Epithelial cell of esophagus (primary cell): ENCODE results near the gene EHHADH.
"Not testable (repeated sequence)": the region's sequence is repeated elsewhere in the genome, so short reads cannot be mapped to it uniquely, and the experiment has no call there.

Experiments
- DNase-seq: peaks from one replicate; pipeline ENCODE4 v3.0.0; 2010; ENCODE audit warnings: low read depth
- H3K4me3 ChIP-seq: 2 replicates; pipeline ENCODE4 v1.5.1; 2011; ENCODE audit warnings: mild to moderate bottlenecking, low read length, control low read depth
- TF ChIP-seq, protein P1 (sequence below): IDR thresholded peaks from 2 replicates; pipeline ENCODE4 v1.5.1; 2011; ENCODE audit warnings: low read depth, mild to moderate bottlenecking, low read length, control low read depth, inconsistent platforms; ENCODE audit not compliant: insufficient read depth; ENCODE audit errors: missing control alignments

Gene EHHADH

DNA sequence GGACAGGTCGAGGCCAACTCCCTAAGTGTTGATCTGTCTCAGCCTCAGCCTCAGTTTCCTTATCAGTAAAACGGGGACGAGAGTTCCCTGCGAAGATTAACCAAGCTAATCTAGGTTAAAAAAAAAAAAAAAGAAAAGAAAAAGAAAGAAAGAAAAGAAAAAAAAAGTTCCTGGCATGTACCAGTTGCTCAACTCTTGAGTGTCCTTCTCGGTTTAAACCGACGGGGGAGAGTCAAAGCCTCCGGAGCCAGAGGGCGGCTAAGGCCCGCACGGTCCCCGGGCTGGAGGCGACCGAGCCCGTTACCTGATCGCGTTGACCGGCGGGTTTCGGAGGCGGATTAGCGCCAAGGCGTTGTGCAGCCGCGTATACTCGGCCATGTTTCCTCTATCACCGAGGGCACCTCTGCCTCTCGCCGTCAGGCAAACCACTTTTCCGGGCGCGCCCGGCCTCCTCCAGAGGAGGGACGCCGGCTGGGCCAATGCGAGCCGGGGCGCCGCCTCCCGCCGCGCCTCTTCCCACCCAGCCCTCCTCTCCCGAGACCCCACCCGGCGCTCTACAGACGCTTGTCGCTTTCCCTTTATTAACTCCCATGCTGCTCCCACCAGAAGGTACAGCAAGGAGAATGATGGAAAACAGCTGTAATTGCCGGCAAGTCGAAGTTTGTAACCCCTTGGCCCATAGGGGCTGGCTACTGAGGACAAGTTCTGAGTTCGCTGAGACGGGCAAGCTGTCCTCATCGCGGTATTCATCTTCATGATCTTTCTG is at the start of gene EHHADH:
EHHADH (minus strand) TSS at position 405 of the 766 bp plus-strand sequence; CDS start at position 378, 27 bp downstream.
- TF ChIP-seq, protein P1, sequence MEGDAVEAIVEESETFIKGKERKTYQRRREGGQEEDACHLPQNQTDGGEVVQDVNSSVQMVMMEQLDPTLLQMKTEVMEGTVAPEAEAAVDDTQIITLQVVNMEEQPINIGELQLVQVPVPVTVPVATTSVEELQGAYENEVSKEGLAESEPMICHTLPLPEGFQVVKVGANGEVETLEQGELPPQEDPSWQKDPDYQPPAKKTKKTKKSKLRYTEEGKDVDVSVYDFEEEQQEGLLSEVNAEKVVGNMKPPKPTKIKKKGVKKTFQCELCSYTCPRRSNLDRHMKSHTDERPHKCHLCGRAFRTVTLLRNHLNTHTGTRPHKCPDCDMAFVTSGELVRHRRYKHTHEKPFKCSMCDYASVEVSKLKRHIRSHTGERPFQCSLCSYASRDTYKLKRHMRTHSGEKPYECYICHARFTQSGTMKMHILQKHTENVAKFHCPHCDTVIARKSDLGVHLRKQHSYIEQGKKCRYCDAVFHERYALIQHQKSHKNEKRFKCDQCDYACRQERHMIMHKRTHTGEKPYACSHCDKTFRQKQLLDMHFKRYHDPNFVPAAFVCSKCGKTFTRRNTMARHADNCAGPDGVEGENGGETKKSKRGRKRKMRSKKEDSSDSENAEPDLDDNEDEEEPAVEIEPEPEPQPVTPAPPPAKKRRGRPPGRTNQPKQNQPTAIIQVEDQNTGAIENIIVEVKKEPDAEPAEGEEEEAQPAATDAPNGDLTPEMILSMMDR: peak; percentile 8
- H3K4me3 ChIP-seq: peak within 1 kb of the TSS; percentile 57
- peak; percentile 77 for DNase-seq

DNA sequence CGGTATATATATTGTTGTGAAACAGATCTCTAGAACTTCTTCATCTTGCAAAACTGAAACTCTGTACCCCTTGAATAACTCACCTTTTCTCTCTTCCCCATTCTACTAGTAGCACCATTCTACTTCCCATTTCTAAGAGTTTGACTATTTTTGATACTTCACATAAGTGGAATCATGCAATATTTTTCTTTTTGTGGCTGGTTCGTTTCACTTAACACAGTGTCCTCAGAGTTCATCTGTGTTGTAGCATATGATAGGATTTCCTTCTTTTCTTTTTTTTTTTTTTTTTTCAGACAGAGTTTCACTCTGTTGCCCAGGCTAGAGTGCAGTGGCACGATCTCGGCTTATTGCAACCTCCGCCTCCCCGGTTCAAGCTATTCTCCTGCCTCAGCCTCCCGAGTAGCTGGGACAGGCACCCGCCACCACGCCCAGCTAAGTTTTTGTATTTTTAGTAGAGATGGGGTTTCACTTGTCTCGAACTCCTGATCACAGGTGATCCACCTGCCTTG is 46.1 kb upstream of the EHHADH start:
- not testable (repeated sequence) for H3K4me3 ChIP-seq, DNase-seq

DNA sequence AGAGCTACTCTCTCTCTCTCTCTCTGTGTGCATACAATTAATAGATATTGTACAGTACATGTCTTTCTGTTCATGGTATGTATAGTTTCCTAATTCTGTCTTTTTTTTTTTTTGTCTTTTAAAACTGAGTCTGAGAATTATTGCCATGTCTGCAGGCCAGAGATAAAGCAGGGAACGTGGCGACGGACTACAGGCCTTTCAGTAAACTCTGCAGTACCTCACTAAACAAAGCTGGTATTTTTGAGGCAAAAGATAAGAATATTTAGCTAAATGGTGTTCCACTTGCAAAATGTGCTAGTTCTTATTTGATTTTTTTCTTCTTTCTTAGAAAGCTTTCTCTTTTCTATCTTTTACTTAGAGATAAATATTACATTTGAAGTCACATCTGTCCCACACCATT is 44.0 kb upstream of the EHHADH start:
- no peak for DNase-seq
- TF ChIP-seq, protein P1: no peak
- H3K4me3 ChIP-seq: no peak overlapping the region

DNA sequence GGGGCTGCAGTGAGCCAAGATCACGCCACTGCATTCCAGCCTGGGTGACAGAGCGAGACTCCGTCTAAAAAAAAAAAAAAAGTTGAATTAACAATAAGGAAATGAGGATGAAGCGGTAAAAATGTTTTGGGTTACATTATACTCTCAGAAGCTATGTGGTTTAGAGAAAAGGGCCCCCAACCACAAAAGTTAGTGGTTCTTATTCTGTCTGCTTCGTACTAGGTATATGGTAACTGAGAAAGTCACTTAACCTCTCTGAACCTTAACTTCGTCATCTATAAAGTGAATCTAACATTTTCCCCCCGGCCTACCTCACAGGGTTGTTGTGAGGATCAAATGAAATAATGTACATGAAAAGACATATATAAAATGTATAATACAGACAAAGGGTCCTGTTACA is 38.4 kb upstream of the EHHADH start:
- no peak overlapping the region for H3K4me3 ChIP-seq
- TF ChIP-seq, protein P1: no peak
- DNase-seq: no peak

DNA sequence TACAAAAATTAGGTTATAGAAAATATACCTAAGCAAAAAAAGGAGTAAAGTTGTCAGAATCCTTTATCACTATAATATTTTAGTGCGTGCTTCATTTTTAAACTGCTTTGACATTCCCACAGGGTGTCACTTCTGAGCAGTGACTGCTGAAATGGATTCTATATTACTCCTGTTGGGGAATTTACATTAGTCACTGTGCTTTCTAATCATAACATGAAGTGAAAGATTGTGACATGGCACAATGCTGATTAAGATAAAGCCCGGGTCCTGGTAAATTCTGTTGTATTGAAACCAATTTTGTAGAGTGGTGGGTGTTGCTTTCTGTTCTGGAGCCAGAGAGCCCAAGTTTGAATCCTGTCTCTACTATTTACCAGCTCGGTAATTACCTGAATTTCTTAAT is 36.4 kb upstream of the EHHADH start:
- no peak overlapping the region for H3K4me3 ChIP-seq
- TF ChIP-seq, protein P1: no peak

DNA sequence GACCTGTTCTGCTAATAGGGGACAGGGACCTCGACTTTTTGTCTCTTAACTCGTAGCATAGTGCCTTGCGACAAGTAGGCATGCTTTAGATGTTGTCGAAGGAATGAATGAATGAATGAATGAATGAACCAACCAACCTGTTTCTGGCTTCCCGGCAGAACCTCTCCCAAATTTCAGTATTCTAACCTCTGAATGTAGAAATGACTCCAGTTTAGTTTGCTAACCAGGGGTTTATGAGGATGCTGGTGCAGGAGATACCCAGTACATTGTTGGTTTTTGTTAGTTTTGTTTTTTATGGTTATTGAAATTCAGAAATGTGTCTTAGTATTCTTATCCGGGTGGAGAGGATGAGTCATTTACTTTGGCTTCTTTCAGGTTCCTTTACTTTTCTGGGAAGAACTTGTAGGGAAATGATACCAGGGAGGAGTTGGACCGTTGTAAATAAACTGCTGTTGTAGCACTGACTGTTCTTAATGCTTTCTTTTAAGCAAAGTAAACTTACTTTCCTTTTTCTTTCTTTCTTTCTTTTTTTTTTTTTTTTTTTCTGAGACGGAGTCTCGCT is 29.6 kb upstream of the EHHADH start:
- TF ChIP-seq, protein P1: no peak
- peak; percentile 48 for DNase-seq

More for the DNA sequence above, 36.4 kb upstream of the EHHADH start:
- peak; percentile 44 for DNase-seq

DNA sequence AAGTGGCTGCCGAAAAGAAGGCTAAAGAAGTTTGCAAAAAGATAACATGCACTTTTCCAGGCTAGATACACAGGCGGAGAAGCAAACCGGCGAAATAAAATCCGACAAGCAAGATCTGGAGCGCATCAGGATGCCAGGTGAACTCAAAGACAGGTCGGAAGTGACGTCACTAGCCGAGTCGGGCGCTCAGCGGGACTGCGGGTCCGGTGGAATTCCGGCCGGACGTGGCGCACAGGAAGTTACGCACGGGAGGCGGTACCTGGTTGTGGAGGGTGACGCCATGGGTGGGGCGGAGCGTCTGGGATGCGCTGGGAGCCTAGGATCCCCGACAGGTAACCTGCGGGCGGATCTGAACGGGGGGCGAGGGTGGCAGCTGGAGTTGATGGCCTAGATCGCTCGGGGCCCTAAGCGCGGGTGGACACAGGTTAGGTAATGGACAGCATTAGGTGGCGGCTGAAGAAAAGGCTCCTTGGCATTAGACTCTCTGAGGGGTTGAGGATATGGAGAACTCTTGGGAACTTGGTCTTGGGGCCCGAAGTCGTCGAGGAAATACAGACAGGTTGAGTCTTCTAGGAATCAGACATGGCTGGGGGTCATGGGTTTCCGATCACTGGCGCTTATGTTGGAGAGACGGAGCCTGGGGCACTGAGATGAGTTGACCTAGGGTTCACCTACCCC is 29.0 kb upstream of the EHHADH start:
- peak; percentile 99 for DNase-seq
- H3K4me3 ChIP-seq: peak overlapping the region; percentile 95
- TF ChIP-seq, protein P1: no peak

More for the DNA sequence above, 29.6 kb upstream of the EHHADH start:
- H3K4me3 ChIP-seq: peak overlapping the region; percentile 95
